HCT116 (cell line): ENCODE results near the gene GPR39. TPM values are rescaled to one million over a fixed set of nuclear protein-coding genes. Genes with fewer than 3 reads are reported as not detected.

Experiments
- ATAC-seq: fragments of 200-7000 bp; cut with Tn5 transposase; 2 replicates; pipeline ENCODE4 v1.9.1; 2020; ENCODE audit warnings: mild to moderate bottlenecking, moderate library complexity
- BruUV-seq: library from RNA; stranded (reverse); fragments of 400-500 nt; replicated peaks from 2 replicates; lab custom pipeline; 2021; lab: Mats Ljungman, UMichigan
- CTCF ChIA-PET: fragments of 300-600 bp; sonication (Branson Sonifier 250); formaldehyde crosslinking; loops from one replicate; lab custom pipeline; 2021; ENCODE audit warnings: antibody characterized with exemption; lab: Charles Lee
- POLR2A ChIA-PET: fragments of 300-600, 350-600 bp; sonication (Branson Sonifier 250); formaldehyde crosslinking; loops from one replicate; lab custom pipeline; 2021; ENCODE audit warnings: antibody characterized with exemption; lab: Charles Lee
- RAD21 ChIA-PET, 2 experiments: fragments of 300-600 bp; sonication (Branson Sonifier 250); formaldehyde crosslinking; loops; one replicate each; lab custom pipeline; 2023; ENCODE audit warnings: low total read pairs in 2 of 2; ENCODE audit not compliant: uncharacterized antibody in 2 of 2, unreplicated experiment in 2 of 2, low non-redundant PET in 1 of 2; lab: Charles Lee
- DNase-seq: peaks from one replicate; pipeline ENCODE4 v3.0.0-alpha.2; 2010; ENCODE audit warnings: low read depth, low spot score
- H2AFZ ChIP-seq: fragments of 200-600 bp; shearing (Covaris generic), sonication (generic); 2 replicates; pipeline ENCODE4 v1.6.1; 2017; ENCODE audit warnings: low read depth, mixed run types, mixed read lengths, antibody characterized with exemption, low read length; ENCODE audit not compliant: poor library complexity, severe bottlenecking
- H3K27ac ChIP-seq: 2 replicates; pipeline ENCODE4 v1.5.1; 2012; ENCODE audit warnings: low read depth, low read length
- H3K27me3 ChIP-seq: fragments of 200-600 bp; sonication (generic); 2 replicates; pipeline ENCODE4 v1.6.1; 2016; ENCODE audit warnings: mixed run types, low read length, mixed read lengths; ENCODE audit not compliant: insufficient read depth
- H3K36me3 ChIP-seq, 2 experiments: fragments of 200-500 bp in 1 of 2; fragments of 200-600 bp in 1 of 2; sonication (Bioruptor generic) in 1 of 2; sonication (generic) in 1 of 2; 2 replicates each; pipeline versions ENCODE4 v1.5.1 to v1.6.1; 2014 to 2016; ENCODE audit warnings: low read length in 2 of 2, inconsistent platforms in 1 of 2, mixed read lengths in 1 of 2, mixed run types in 1 of 2; ENCODE audit not compliant: insufficient read depth in 2 of 2, control insufficient read depth in 1 of 2
- H3K4me1 ChIP-seq, 2 experiments: fragments of 200-600 bp in 1 of 2; sonication (generic) in 1 of 2; 2 replicates each; pipeline versions ENCODE4 v1.5.1 to v1.6.1; 2012 to 2017; ENCODE audit warnings: low read length in 2 of 2, inconsistent platforms in 1 of 2, mild to moderate bottlenecking in 1 of 2, mixed read lengths in 1 of 2, mixed run types in 1 of 2, moderate library complexity in 1 of 2; ENCODE audit not compliant: insufficient read depth in 2 of 2, control insufficient read depth in 1 of 2
- H3K4me2 ChIP-seq: fragments of 200-600 bp; sonication (generic); 2 replicates; pipeline ENCODE4 v1.6.1; 2017; ENCODE audit warnings: mixed run types, low read length, mixed read lengths
- H3K4me3 ChIP-seq, 2 experiments: fragments of 200-600 bp in 1 of 2; sonication (generic) in 1 of 2; replicated peaks in 1 of 2; 2 replicates each; pipeline ENCODE4 v1.5.1; 2011 to 2016; ENCODE audit warnings: low read length in 2 of 2, control low read depth in 1 of 2, low read depth in 1 of 2, mild to moderate bottlenecking in 1 of 2, mixed read lengths in 1 of 2, mixed run types in 1 of 2
- H3K79me2 ChIP-seq: fragments of 200-600 bp; sonication (generic); 2 replicates; pipeline ENCODE4 v1.6.1; 2017; ENCODE audit warnings: mild to moderate bottlenecking, mixed run types, low read length, moderate library complexity, mixed read lengths; ENCODE audit not compliant: insufficient read depth
- H3K9ac ChIP-seq: fragments of 200-600 bp; sonication (generic); 2 replicates; pipeline ENCODE4 v1.6.1; 2016; ENCODE audit warnings: low read length, mixed read lengths
- H3K9me2 ChIP-seq: fragments of 200-600 bp; sonication (generic), shearing (Covaris generic); 2 replicates; pipeline ENCODE4 v1.6.1; 2017; ENCODE audit warnings: mixed run types, mild to moderate bottlenecking, moderate library complexity; ENCODE audit not compliant: insufficient read depth
- H3K9me3 ChIP-seq, 2 experiments: fragments of 200-500 bp in 1 of 2; fragments of 200-600 bp in 1 of 2; sonication (Bioruptor generic) in 1 of 2; sonication (generic) in 1 of 2; 2 replicates each; pipeline ENCODE4 v1.6.1; 2014 to 2017; ENCODE audit warnings: low read length in 2 of 2, mixed read lengths in 2 of 2, inconsistent platforms in 1 of 2, low read depth in 1 of 2, mild to moderate bottlenecking in 1 of 2, mixed run types in 1 of 2, moderate library complexity in 1 of 2; ENCODE audit not compliant: control insufficient read depth in 1 of 2, insufficient read depth in 1 of 2
- H4K20me1 ChIP-seq: fragments of 200-600 bp; sonication (generic), shearing (Covaris generic); 2 replicates; pipeline ENCODE4 v1.6.1; 2017; ENCODE audit warnings: mixed run types, mild to moderate bottlenecking, moderate library complexity; ENCODE audit not compliant: insufficient read depth
- CBX3 ChIP-seq: IDR thresholded peaks from 2 replicates; pipeline ENCODE4 v1.6.1; 2012; ENCODE audit warnings: low read depth
- EGR1 ChIP-seq: IDR thresholded peaks from 2 replicates; pipeline ENCODE4 v1.6.1; 2012; ENCODE audit warnings: low read depth
- EZH2 ChIP-seq: fragments of 200-600 bp; sonication (generic); IDR thresholded peaks from 2 replicates; pipeline ENCODE4 v1.6.1; 2017; ENCODE audit warnings: antibody characterized with exemption, mixed run types
- FOSL1 ChIP-seq: IDR thresholded peaks from 2 replicates; pipeline ENCODE4 v1.6.1; 2012; ENCODE audit warnings: low read depth
- JUND ChIP-seq: IDR thresholded peaks from 2 replicates; pipeline ENCODE4 v1.6.1; 2012
- POLR2A ChIP-seq: IDR thresholded peaks from 2 replicates; pipeline ENCODE4 v1.7.0; 2011; ENCODE audit warnings: borderline replicate concordance; ENCODE audit not compliant: insufficient read depth, insufficient read length; ENCODE audit errors: extremely low read depth
- POLR2AphosphoS5 ChIP-seq: IDR thresholded peaks from 2 replicates; pipeline ENCODE4 v1.6.1; 2011; ENCODE audit warnings: mild to moderate bottlenecking, low read depth, low read length, moderate library complexity
- RAD21 ChIP-seq: IDR thresholded peaks from 2 replicates; pipeline ENCODE4 v1.6.1; 2012; ENCODE audit warnings: low read depth, mild to moderate bottlenecking
- SP1 ChIP-seq: IDR thresholded peaks from 2 replicates; pipeline ENCODE4 v1.6.1; 2012; ENCODE audit warnings: low read depth
- SRF ChIP-seq: IDR thresholded peaks from 2 replicates; pipeline ENCODE4 v1.6.1; 2012; ENCODE audit warnings: low read depth
- TCF7L2 ChIP-seq: IDR thresholded peaks from 2 replicates; pipeline ENCODE4 v1.7.0; 2011; ENCODE audit warnings: borderline replicate concordance, inconsistent platforms; ENCODE audit not compliant: insufficient read depth, insufficient read length; ENCODE audit errors: extremely low read depth
- YY1 ChIP-seq: IDR thresholded peaks from 2 replicates; pipeline ENCODE4 v1.6.1; 2011; ENCODE audit warnings: low read length, low read depth, moderate library complexity, mild to moderate bottlenecking; ENCODE audit not compliant: insufficient replicate concordance; ENCODE audit errors: extremely low read depth
- ZFX ChIP-seq: fragments of 450-650 bp; IDR thresholded peaks from 2 replicates; pipeline ENCODE4 v1.6.1; 2017
- ZNF274 ChIP-seq: fragments of 200-500 bp; sonication (Bioruptor generic); IDR thresholded peaks from 2 replicates; pipeline ENCODE4 v1.6.1; 2014; ENCODE audit warnings: mild to moderate bottlenecking, low read depth, low read length, inconsistent platforms
- intact Hi-C: fragments of 100-400 bp; cut with micrococcal nuclease; formaldehyde crosslinking; loops from 2 replicates; pipeline ENCODE4 v1.10.0; 2022
- total RNA-seq: library from RNA; stranded (reverse); gene quantifications from one replicate; pipeline ENCODE4 v1.2.1, GENCODE V29; 2021; ENCODE audit not compliant: unreplicated experiment
- TF ChIP-seq, protein P1 (sequence below): IDR thresholded peaks from 2 replicates; pipeline ENCODE4 v1.6.1; 2012; ENCODE audit warnings: low read depth
- TF ChIP-seq, protein P2 (sequence below), 3 experiments: fragments of 200-600 bp in 1 of 3; sonication (generic) in 1 of 3; IDR thresholded peaks in 2 of 3; conservative IDR thresholded peaks in 1 of 3; 2 replicates each; pipeline ENCODE4 v1.5.1; 2012 to 2017; ENCODE audit warnings: low read depth in 2 of 3, low read length in 2 of 3, antibody characterized with exemption in 1 of 3, borderline replicate concordance in 1 of 3, control low read depth in 1 of 3, mild to moderate bottlenecking in 1 of 3, mixed read lengths in 1 of 3, mixed run types in 1 of 3, moderate library complexity in 1 of 3; ENCODE audit not compliant: insufficient read depth in 1 of 3
- TF ChIP-seq, protein P3 (sequence below): IDR thresholded peaks from 2 replicates; pipeline ENCODE4 v1.6.1; 2011; ENCODE audit warnings: mild to moderate bottlenecking, low read length, moderate library complexity; ENCODE audit not compliant: insufficient replicate concordance; ENCODE audit errors: extremely low read depth
- TF ChIP-seq, protein P4 (sequence below): IDR thresholded peaks from 2 replicates; pipeline ENCODE4 v1.6.1; 2012

Gene GPR39
- total RNA-seq, 1 experiment from 2014 or later, result 5.1 TPM

DNA sequence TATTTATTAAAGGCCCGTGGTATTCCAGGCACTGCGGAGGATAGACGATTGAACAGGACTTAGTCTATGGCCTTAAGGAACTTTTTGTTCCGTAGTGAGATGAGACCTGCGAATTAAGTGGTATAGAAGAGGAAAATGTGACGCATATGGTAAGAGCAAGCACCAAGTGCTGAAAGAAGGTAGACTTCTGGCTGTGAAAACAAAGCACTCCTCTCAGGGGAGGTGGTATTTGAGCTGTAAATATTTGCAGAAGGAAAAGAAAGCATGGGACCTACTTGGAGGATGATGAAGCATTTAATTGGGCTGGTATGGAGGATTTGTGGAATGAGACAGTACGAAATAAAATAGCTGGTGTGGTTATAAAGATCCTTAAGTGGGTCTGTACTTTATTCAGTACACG is 62.5 kb downstream of the GPR39 start:
- ATAC-seq, result no peak
- H3K27ac ChIP-seq, result no peak overlapping the region
- no peak overlapping the region for H3K9ac ChIP-seq
- no peaks in the 10 kb centered on the region for H3K79me2 ChIP-seq
- no peaks in the 10 kb centered on the region for H3K9me3 ChIP-seq
- H3K4me3 ChIP-seq, result no peak overlapping the region
- no peaks in the 10 kb centered on the region for H4K20me1 ChIP-seq
- no peaks in the 10 kb centered on the region for H3K36me3 ChIP-seq
- TF ChIP-seq ZFX (no peak), EGR1 (no peak), EZH2 (no peak), YY1 (no peak), TCF7L2 (no peak), JUND (no peak), POLR2AphosphoS5 (no peak), ZNF274 (no peak), FOSL1 (no peak), SRF (no peak), POLR2A (no peak), RAD21 (no peak), CBX3 (no peak), SP1 (no peak)
- TF ChIP-seq, protein P1, sequence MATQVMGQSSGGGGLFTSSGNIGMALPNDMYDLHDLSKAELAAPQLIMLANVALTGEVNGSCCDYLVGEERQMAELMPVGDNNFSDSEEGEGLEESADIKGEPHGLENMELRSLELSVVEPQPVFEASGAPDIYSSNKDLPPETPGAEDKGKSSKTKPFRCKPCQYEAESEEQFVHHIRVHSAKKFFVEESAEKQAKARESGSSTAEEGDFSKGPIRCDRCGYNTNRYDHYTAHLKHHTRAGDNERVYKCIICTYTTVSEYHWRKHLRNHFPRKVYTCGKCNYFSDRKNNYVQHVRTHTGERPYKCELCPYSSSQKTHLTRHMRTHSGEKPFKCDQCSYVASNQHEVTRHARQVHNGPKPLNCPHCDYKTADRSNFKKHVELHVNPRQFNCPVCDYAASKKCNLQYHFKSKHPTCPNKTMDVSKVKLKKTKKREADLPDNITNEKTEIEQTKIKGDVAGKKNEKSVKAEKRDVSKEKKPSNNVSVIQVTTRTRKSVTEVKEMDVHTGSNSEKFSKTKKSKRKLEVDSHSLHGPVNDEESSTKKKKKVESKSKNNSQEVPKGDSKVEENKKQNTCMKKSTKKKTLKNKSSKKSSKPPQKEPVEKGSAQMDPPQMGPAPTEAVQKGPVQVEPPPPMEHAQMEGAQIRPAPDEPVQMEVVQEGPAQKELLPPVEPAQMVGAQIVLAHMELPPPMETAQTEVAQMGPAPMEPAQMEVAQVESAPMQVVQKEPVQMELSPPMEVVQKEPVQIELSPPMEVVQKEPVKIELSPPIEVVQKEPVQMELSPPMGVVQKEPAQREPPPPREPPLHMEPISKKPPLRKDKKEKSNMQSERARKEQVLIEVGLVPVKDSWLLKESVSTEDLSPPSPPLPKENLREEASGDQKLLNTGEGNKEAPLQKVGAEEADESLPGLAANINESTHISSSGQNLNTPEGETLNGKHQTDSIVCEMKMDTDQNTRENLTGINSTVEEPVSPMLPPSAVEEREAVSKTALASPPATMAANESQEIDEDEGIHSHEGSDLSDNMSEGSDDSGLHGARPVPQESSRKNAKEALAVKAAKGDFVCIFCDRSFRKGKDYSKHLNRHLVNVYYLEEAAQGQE, result no peak
- TF ChIP-seq, protein P2, sequence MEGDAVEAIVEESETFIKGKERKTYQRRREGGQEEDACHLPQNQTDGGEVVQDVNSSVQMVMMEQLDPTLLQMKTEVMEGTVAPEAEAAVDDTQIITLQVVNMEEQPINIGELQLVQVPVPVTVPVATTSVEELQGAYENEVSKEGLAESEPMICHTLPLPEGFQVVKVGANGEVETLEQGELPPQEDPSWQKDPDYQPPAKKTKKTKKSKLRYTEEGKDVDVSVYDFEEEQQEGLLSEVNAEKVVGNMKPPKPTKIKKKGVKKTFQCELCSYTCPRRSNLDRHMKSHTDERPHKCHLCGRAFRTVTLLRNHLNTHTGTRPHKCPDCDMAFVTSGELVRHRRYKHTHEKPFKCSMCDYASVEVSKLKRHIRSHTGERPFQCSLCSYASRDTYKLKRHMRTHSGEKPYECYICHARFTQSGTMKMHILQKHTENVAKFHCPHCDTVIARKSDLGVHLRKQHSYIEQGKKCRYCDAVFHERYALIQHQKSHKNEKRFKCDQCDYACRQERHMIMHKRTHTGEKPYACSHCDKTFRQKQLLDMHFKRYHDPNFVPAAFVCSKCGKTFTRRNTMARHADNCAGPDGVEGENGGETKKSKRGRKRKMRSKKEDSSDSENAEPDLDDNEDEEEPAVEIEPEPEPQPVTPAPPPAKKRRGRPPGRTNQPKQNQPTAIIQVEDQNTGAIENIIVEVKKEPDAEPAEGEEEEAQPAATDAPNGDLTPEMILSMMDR (IDR thresholded peaks at IDR 0.05 in 2 of 3, conservative IDR thresholded peaks at IDR 0.05 in 1 of 3; ENCODE audit: borderline replicate concordance in 1 of 3, insufficient read depth in 1 of 3, low read depth in 2 of 3, low read length in 2 of 3), result no peak
- TF ChIP-seq, protein P3, sequence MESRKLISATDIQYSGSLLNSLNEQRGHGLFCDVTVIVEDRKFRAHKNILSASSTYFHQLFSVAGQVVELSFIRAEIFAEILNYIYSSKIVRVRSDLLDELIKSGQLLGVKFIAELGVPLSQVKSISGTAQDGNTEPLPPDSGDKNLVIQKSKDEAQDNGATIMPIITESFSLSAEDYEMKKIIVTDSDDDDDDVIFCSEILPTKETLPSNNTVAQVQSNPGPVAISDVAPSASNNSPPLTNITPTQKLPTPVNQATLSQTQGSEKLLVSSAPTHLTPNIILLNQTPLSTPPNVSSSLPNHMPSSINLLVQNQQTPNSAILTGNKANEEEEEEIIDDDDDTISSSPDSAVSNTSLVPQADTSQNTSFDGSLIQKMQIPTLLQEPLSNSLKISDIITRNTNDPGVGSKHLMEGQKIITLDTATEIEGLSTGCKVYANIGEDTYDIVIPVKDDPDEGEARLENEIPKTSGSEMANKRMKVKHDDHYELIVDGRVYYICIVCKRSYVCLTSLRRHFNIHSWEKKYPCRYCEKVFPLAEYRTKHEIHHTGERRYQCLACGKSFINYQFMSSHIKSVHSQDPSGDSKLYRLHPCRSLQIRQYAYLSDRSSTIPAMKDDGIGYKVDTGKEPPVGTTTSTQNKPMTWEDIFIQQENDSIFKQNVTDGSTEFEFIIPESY, result no peak
- TF ChIP-seq, protein P4, sequence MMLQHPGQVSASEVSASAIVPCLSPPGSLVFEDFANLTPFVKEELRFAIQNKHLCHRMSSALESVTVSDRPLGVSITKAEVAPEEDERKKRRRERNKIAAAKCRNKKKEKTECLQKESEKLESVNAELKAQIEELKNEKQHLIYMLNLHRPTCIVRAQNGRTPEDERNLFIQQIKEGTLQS, result no peak
- no peak for DNase-seq
- H3K4me2 ChIP-seq, result no peak overlapping the region
- H3K4me1 ChIP-seq, result no peaks in the 10 kb centered on the region
- no peaks in the 10 kb centered on the region for H3K27me3 ChIP-seq
- ChIA-PET CTCF (no interaction called here), RAD21 (no interaction called here), POLR2A (no interaction called here)
- intact Hi-C loops, result no loop called here
- no peaks in the 10 kb centered on the region for H3K9me2 ChIP-seq
- BruUV-seq, result no TSS peak
- H2AFZ ChIP-seq, result no peak overlapping the region
